Upper lobe of right lung (tissue), 1 donor: ENCODE measurements around the gene FAM53A. TPM values are rescaled to one million over a fixed set of nuclear protein-coding genes. Genes with fewer than 3 reads are reported as not detected.
A peak's percentile ranks its signal among the peaks of the same experiment; 100 is the strongest.

Experiments
- ATAC-seq: fragments of 200-7000 bp; cut with Tn5 transposase; one replicate; pipeline ENCODE4 v1.9.1; 2020; ENCODE audit warnings: mild to moderate bottlenecking, moderate library complexity
- DNase-seq: peaks from one replicate; pipeline ENCODE4 v3.0.0-alpha.2; 2020
- H3K27ac ChIP-seq: fragments of 200-600 bp; one replicate; pipeline ENCODE4 v1.8.0; 2022
- H3K27me3 ChIP-seq: fragments of 200-600 bp; one replicate; pipeline ENCODE4 v1.8.0; 2022; ENCODE audit warnings: mild to moderate bottlenecking
- H3K36me3 ChIP-seq: fragments of 200-600 bp; one replicate; pipeline ENCODE4 v1.8.0; 2022
- H3K4me1 ChIP-seq: fragments of 200-600 bp; one replicate; pipeline ENCODE4 v1.8.0; 2022
- H3K4me3 ChIP-seq: fragments of 200-600 bp; one replicate; pipeline ENCODE4 v1.8.0; 2022; ENCODE audit warnings: mild to moderate bottlenecking
- H3K9me3 ChIP-seq: fragments of 200-600 bp; one replicate; pipeline ENCODE4 v1.8.0; 2022
- CTCF ChIP-seq: fragments of 200-600 bp; IDR thresholded peaks from one replicate; pipeline ENCODE4 v1.8.0; 2022; ENCODE audit warnings: antibody characterized with exemption
- intact Hi-C: fragments of 100-400 bp; cut with DNase I; formaldehyde crosslinking; loops from one replicate; pipeline ENCODE4 v1.11.0; 2022
- total RNA-seq: library from RNA; stranded (reverse); fragmentation: NEBNext Ultra II Directional; extraction: Animal tissue kit (Norgen Biotek cat#: 25700); gene quantifications from one replicate; pipeline ENCODE4 v1.2.1, GENCODE V29; 2021
- donor health status: DM: no; HTN: yes; CAD: no; lungs with severe emphysema.

Gene FAM53A
- total RNA-seq, 1 donor from 2014 or later: 2.8 TPM

GRCh38 chr4:1727117-1728031, 43.3 kb upstream of the FAM53A start:
- TF ChIP-seq CTCF: no peak
- DNase-seq (peak; percentile 86), ATAC-seq (peak; percentile 72)
- no peaks in the 10 kb centered on the region for H3K27me3 ChIP-seq
- peaks cover 30% of the 10 kb centered on the region for H3K4me1 ChIP-seq
- H3K9me3 ChIP-seq: no peaks in the 10 kb centered on the region
- H3K27ac ChIP-seq: peak overlapping the region; percentile 79
- peak overlapping the region; percentile 33 for H3K4me3 ChIP-seq
- intact Hi-C loops: loop anchor here (5.0 kb wide), 1 partner anchor 35 kb away; no protein-coding TSS in a partner anchor
- H3K36me3 ChIP-seq: peaks cover 5% of the 10 kb centered on the region

GRCh38 chr4:1726146-1726934, 42.2 kb upstream of the FAM53A start:
- Histone ChIP-seq H3K4me3 (no peak overlapping the region), H3K36me3 (peaks cover 3% of the 10 kb centered on the region), H3K27ac (peak overlapping the region; percentile 79), H3K4me1 (peaks cover 37% of the 10 kb centered on the region), H3K9me3 (no peaks in the 10 kb centered on the region), H3K27me3 (no peaks in the 10 kb centered on the region)
- peak; percentile 93 for DNase-seq
- TF ChIP-seq CTCF: peak; percentile 100
- peak; percentile 82 for ATAC-seq
- intact Hi-C loops: loop anchor here (5.0 kb wide), 1 partner anchor 34 kb away; no protein-coding TSS in a partner anchor

GRCh38 chr4:1725521-1725920, 41.4 kb upstream of the FAM53A start:
- Histone ChIP-seq H3K27me3 (no peaks in the 10 kb centered on the region), H3K9me3 (no peaks in the 10 kb centered on the region), H3K27ac (no peak overlapping the region), H3K4me3 (no peak overlapping the region), H3K36me3 (no peaks in the 10 kb centered on the region), H3K4me1 (peaks cover 37% of the 10 kb centered on the region)
- DNase-seq: no peak
- no peak for ATAC-seq
- intact Hi-C loops: loop anchor here (5.0 kb wide), 1 partner anchor 33 kb away; no protein-coding TSS in a partner anchor
- no peak for TF ChIP-seq CTCF

- no peak for DNase-seq
- Histone ChIP-seq H3K27me3 (no peaks in the 10 kb centered on the region), H3K4me1 (peaks cover 38% of the 10 kb centered on the region), H3K9me3 (no peaks in the 10 kb centered on the region), H3K36me3 (peaks cover 3% of the 10 kb centered on the region), H3K4me3 (peak overlapping the region; percentile 32), H3K27ac (peak overlapping the region; percentile 75)
- no peak for ATAC-seq
- intact Hi-C loops: no loop called here
- TF ChIP-seq CTCF: no peak
Observed at GRCh38 chr4:1723131-1723801, 39.2 kb upstream of the FAM53A start.

DNA sequence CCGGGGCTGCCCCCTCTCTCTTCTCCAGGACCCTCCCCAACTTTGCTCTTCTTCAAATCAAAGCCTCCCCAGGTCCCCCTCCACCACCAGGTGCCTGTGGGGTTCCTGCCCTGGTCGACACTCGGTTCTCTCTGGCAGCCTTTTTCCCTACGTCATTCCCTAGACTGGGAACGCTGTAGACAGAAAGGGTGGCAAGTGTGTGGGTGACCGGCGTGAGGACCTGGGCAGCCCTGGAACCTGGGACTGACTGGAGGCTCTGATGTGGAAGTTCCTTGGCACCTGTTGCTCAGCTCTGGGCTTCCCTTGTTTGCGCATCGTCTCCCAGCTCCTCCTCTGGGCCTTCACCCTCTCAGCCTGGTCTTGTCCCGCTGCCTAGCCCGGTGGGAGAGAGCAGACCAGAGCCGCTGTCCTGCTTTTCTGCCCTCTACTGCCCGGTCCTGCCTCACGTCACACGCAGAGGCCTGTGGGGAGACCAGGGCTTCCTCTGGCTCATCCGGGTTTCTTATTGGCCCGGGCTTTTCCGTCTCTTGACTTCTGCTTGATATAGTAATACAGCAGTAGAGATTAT, 38.5 kb upstream of the FAM53A start:
- intact Hi-C loops: no loop called here
- no peaks in the 10 kb centered on the region for H3K27me3 ChIP-seq
- no peak for ATAC-seq
- no peaks in the 10 kb centered on the region for H3K9me3 ChIP-seq
- no peak overlapping the region for H3K4me3 ChIP-seq
- H3K36me3 ChIP-seq: peaks cover 10% of the 10 kb centered on the region
- no peak for TF ChIP-seq CTCF
- peaks cover 31% of the 10 kb centered on the region for H3K4me1 ChIP-seq
- H3K27ac ChIP-seq: peak overlapping the region; percentile 75
- no peak for DNase-seq
